H1 (cell line): ENCODE measurements around the gene ARL2BP. TPM values are rescaled to one million over a fixed set of nuclear protein-coding genes. Genes with fewer than 3 reads are reported as not detected.

ENCODE experiments used
- CTCF ChIA-PET: fragments of 300-600 bp; sonication (Branson Sonifier 250); formaldehyde crosslinking; loops from one replicate; lab custom pipeline; 2021; ENCODE audit not compliant: partially characterized antibody; lab: Charles Lee
- POLR2A ChIA-PET: fragments of 300-600 bp; sonication (Branson Sonifier 250); formaldehyde crosslinking; loops from one replicate; lab custom pipeline; 2021; ENCODE audit warnings: inconsistent platforms; ENCODE audit not compliant: partially characterized antibody; lab: Charles Lee
- DNase-seq, 2 experiments: peaks; one replicate each; pipeline versions ENCODE4 v3.0.0 to v3.0.0-alpha.2; 2010 to 2022; ENCODE audit warnings: low spot score in 2 of 2, low read depth in 1 of 2, mixed read lengths in 1 of 2
- FAIRE-seq: peaks from 2 replicates; lab custom pipeline; 2011; peaks lifted over from hg19 to GRCh38; lab: Jason Lieb, UNC
- H2AFZ ChIP-seq: 2 replicates; pipeline ENCODE4 v1.8.1; 2012; ENCODE audit warnings: low read length, inconsistent platforms
- H2AK5ac ChIP-seq: 2 replicates; pipeline ENCODE4 v1.6.1; 2013; ENCODE audit warnings: low read depth, low read length
- H2BK120ac ChIP-seq: replicated peaks from 2 replicates; pipeline ENCODE3; 2013; ENCODE audit warnings: low read depth, low read length, inconsistent platforms
- H2BK12ac ChIP-seq: 2 replicates; pipeline ENCODE4 v1.6.1; 2013; ENCODE audit warnings: low read depth, low read length
- H2BK15ac ChIP-seq: 2 replicates; pipeline ENCODE4 v1.6.1; 2013; ENCODE audit warnings: low read length
- H2BK20ac ChIP-seq: 2 replicates; pipeline ENCODE4 v1.6.1; 2013; ENCODE audit warnings: low read length
- H2BK5ac ChIP-seq: 2 replicates; pipeline ENCODE4 v1.6.1; 2013; ENCODE audit warnings: low read depth, low read length
- H3K14ac ChIP-seq: 2 replicates; pipeline ENCODE4 v1.6.1; 2013; ENCODE audit warnings: inconsistent platforms; ENCODE audit not compliant: insufficient read length
- H3K18ac ChIP-seq: 2 replicates; pipeline ENCODE4 v1.6.1; 2013; ENCODE audit warnings: low read length; ENCODE audit errors: extremely low read depth
- H3K23ac ChIP-seq: 2 replicates; pipeline ENCODE4 v1.6.1; 2013; ENCODE audit warnings: inconsistent platforms; ENCODE audit not compliant: insufficient read length
- H3K23me2 ChIP-seq: 2 replicates; pipeline ENCODE4 v1.6.1; 2013; ENCODE audit warnings: low read depth, low read length
- H3K27ac ChIP-seq: 2 replicates; pipeline ENCODE4 v1.6.1; 2011; ENCODE audit warnings: low read depth, low read length, inconsistent platforms
- H3K27me3 ChIP-seq, 4 experiments: replicated peaks in 1 of 4; 1 replicate in 1 of 4; 2 replicates in 3 of 4; pipeline versions ENCODE4 v1.6.1 to v1.8.1; 2011 to 2013; ENCODE audit warnings: low read length in 3 of 4, mild to moderate bottlenecking in 3 of 4, inconsistent platforms in 2 of 4, mixed read lengths in 2 of 4, moderate library complexity in 1 of 4; ENCODE audit not compliant: control insufficient read depth in 3 of 4, insufficient read depth in 3 of 4; ENCODE audit errors: extremely low read depth in 1 of 4
- H3K36me3 ChIP-seq, 4 experiments: 2 replicates each; pipeline versions ENCODE4 v1.6.1 to v1.8.1; 2011 to 2013; ENCODE audit warnings: mild to moderate bottlenecking in 4 of 4, low read length in 3 of 4, moderate library complexity in 2 of 4, control low read depth in 1 of 4, inconsistent platforms in 1 of 4; ENCODE audit not compliant: insufficient read depth in 4 of 4, control insufficient read depth in 2 of 4
- H3K4ac ChIP-seq: replicated peaks from 2 replicates; pipeline ENCODE3; 2013; ENCODE audit warnings: low read length, low read depth, mixed read lengths, inconsistent platforms; ENCODE audit not compliant: insufficient read length
- H3K4me1 ChIP-seq, 4 experiments: replicated peaks in 1 of 4; 1 replicate in 1 of 4; 2 replicates in 3 of 4; pipeline versions ENCODE4 v1.6.1 to v1.8.1; 2011 to 2013; ENCODE audit warnings: low read length in 3 of 4, inconsistent platforms in 2 of 4, mixed read lengths in 1 of 4; ENCODE audit not compliant: insufficient read depth in 4 of 4, control insufficient read depth in 3 of 4
- H3K4me2 ChIP-seq, 2 experiments: 2 replicates each; pipeline versions ENCODE4 v1.6.1 to v1.8.1; 2011 to 2013; ENCODE audit warnings: low read depth in 2 of 2, low read length in 2 of 2, control low read depth in 1 of 2, inconsistent platforms in 1 of 2, mild to moderate bottlenecking in 1 of 2; ENCODE audit not compliant: insufficient read depth in 1 of 2
- H3K4me3 ChIP-seq, 4 experiments: fragments of 200-600, 300-600 bp in 1 of 4; sonication (generic), shearing (Covaris generic), sonication (Bioruptor Twin) in 1 of 4; 2 replicates each; pipeline versions ENCODE4 v1.5.1 to v1.8.1; 2011 to 2016; ENCODE audit warnings: low read length in 4 of 4, low read depth in 3 of 4, control low read depth in 2 of 4, inconsistent platforms in 2 of 4, mild to moderate bottlenecking in 2 of 4, mixed read lengths in 1 of 4, moderate library complexity in 1 of 4; ENCODE audit not compliant: insufficient read depth in 2 of 4; ENCODE audit errors: extremely low read depth in 1 of 4
- H3K56ac ChIP-seq: replicated peaks from 2 replicates; pipeline ENCODE3; 2013; ENCODE audit warnings: low read depth, mild to moderate bottlenecking, mixed read lengths, low read length, inconsistent platforms; ENCODE audit not compliant: insufficient read length
- H3K79me1 ChIP-seq: 2 replicates; pipeline ENCODE4 v1.6.1; 2013; ENCODE audit warnings: low read depth, low read length, control low read depth
- H3K79me2 ChIP-seq, 2 experiments: 2 replicates each; pipeline versions ENCODE4 v1.6.1 to v1.8.1; 2012 to 2013; ENCODE audit warnings: low read length in 2 of 2, mild to moderate bottlenecking in 2 of 2, inconsistent platforms in 1 of 2; ENCODE audit not compliant: insufficient read depth in 2 of 2, control insufficient read depth in 1 of 2
- H3K9ac ChIP-seq, 4 experiments: replicated peaks in 1 of 4; 1 replicate in 1 of 4; 2 replicates in 3 of 4; pipeline versions ENCODE4 v1.6.1 to v1.8.1; 2011 to 2013; ENCODE audit warnings: low read depth in 3 of 4, low read length in 3 of 4, control low read depth in 2 of 4, mild to moderate bottlenecking in 2 of 4, moderate library complexity in 2 of 4, inconsistent platforms in 1 of 4; ENCODE audit errors: extremely low read depth in 1 of 4
- H3K9me3 ChIP-seq, 2 experiments: 2 replicates each; pipeline versions ENCODE4 v1.6.1 to v1.8.1; 2012 to 2013; ENCODE audit warnings: mild to moderate bottlenecking in 2 of 2, moderate library complexity in 2 of 2, control low read depth in 1 of 2, inconsistent platforms in 1 of 2, low read depth in 1 of 2, low read length in 1 of 2, mixed read lengths in 1 of 2; ENCODE audit not compliant: insufficient read depth in 2 of 2
- H4K20me1 ChIP-seq, 2 experiments: replicated peaks in 1 of 2; 2 replicates each; pipeline versions ENCODE3 to v1.8.1; 2011 to 2013; ENCODE audit warnings: inconsistent platforms in 2 of 2, low read length in 2 of 2, mild to moderate bottlenecking in 1 of 2; ENCODE audit not compliant: insufficient read depth in 2 of 2, control insufficient read depth in 1 of 2
- H4K5ac ChIP-seq: 2 replicates; pipeline ENCODE4 v1.6.1; 2013; ENCODE audit warnings: low read length, low read depth, mixed read lengths, inconsistent platforms; ENCODE audit not compliant: insufficient read length
- H4K8ac ChIP-seq: 2 replicates; pipeline ENCODE4 v1.8.0; 2013; ENCODE audit warnings: mild to moderate bottlenecking, moderate library complexity, low read length, inconsistent platforms; ENCODE audit not compliant: insufficient read depth; ENCODE audit errors: extremely low read depth
- H4K91ac ChIP-seq: replicated peaks from 2 replicates; pipeline ENCODE3; 2013; ENCODE audit warnings: low read length, mixed read lengths, inconsistent platforms; ENCODE audit not compliant: insufficient read length
- BACH1 ChIP-seq: IDR thresholded peaks from 2 replicates; pipeline ENCODE4 v1.6.1; 2012; ENCODE audit warnings: low read length, improper control_type of control experiment
- KDM1A ChIP-seq: fragments of 200-600, 300-600 bp; sonication (generic); IDR thresholded peaks from 2 replicates; pipeline ENCODE4 v1.7.1; 2016; ENCODE audit warnings: mild to moderate bottlenecking, low read length, borderline replicate concordance
- TBP ChIP-seq: IDR thresholded peaks from 2 replicates; pipeline ENCODE4 v1.6.1; 2011; ENCODE audit warnings: low read depth, low read length, improper control_type of control experiment
- WGBS, 2 experiments: shearing (Covaris generic) in 1 of 2; methylation state at CpG; one replicate each; pipeline versions ENCODE4 v1.1.6 to v1.1.7; 2013 to 2015; ENCODE audit warnings: low lambda C conversion rate in 2 of 2, mixed read lengths in 2 of 2, inconsistent platforms in 1 of 2, low coverage in 1 of 2, missing lambda C conversion rate in 1 of 2; ENCODE audit not compliant: insufficient replicate concordance in 2 of 2, insufficient coverage in 1 of 2, insufficient read length in 1 of 2; ENCODE audit errors: extremely low coverage in 1 of 2, missing lambda C conversion rate in 1 of 2; 5-methylcytosine and 5-hydroxymethylcytosine counted together
- polyA plus RNA-seq, 7 experiments: library from polyadenylated mRNA; depleted of rRNA in 3 of 7; stranded (reverse) in 5 of 7; unstranded in 2 of 7; fragments of >200 nt in 5 of 7; fragments of 200-250 nt in 2 of 7; gene quantifications; 1 replicate in 5 of 7; 2 replicates in 1 of 7; 4 replicates in 1 of 7; pipeline versions ENCODE4 v1.2.1 to v1.2.3, GENCODE V29; 2011 to 2013; ENCODE audit warnings: missing spikeins in 2 of 7, mixed read lengths in 2 of 7
- total RNA-seq: library from RNA; stranded (reverse); fragmentation: NEBNext Ultra II Directional; extraction: Animal tissue kit (Norgen Biotek cat#: 25700); gene quantifications from 2 replicates; pipeline ENCODE4 v1.2.1, GENCODE V29; 2021

Gene ARL2BP
- total and polyA plus RNA-seq, 2 of the 8 experiments (the other 6 are each of a cell fraction or from before 2014, with no cell fraction given): 13.6 to 18.3 TPM

DNA sequence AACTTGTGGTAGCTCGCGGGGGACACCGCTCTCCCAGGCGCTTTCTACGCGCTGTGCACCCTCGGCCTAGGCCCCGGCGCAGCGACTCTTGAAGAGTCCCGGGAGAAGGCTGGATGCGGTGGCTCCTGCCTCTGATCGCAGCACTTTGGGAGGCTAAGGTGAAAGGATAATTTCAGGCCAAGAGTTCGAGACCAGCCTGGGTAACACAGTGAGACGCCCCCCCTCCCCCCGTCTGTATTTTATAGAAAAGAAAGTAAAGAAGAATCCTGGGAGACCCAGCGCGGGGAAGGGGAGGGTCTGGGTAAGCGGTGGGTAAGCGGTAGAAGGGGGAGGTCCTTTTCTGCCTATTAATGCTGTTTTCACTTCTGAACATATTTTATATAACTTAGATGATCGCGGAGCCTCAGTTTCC is 39.9 kb downstream of the ARL2BP start:
- H3K36me3 ChIP-seq: no peaks in the 10 kb centered on the region; a peak in 2 of 8 replicates
- peak; percentile 11; the same call in 1 of the 2 replicates for TF ChIP-seq TBP
- TF ChIP-seq BACH1: no peak
- 0 out of 2 replicates have a peak, but pooled peaks have one; percentile 29 for TF ChIP-seq KDM1A
- 13% methylated on average over 22 of the region's 22 CpGs; no CpG with 5 or more reads in 1 of the 2 experiments for WGBS, 2 experiments

More for the DNA sequence above, 39.9 kb downstream of the ARL2BP start:
- H3K79me2 ChIP-seq: no peaks in the 10 kb centered on the region
- peak overlapping the region; percentile 93 for H4K8ac ChIP-seq
- FAIRE-seq: no peak
- no peaks in the 10 kb centered on the region for H4K20me1 ChIP-seq
- peaks cover 0 to 8% (median 4%) of the 10 kb centered on the region in 4 experiments; a peak in 6 of 7 replicates for H3K4me1 ChIP-seq
- H3K23me2 ChIP-seq: peaks cover 6% of the 10 kb centered on the region
- H4K5ac ChIP-seq: no peak overlapping the region
- no peak overlapping the region for H3K9ac ChIP-seq
- H3K18ac ChIP-seq: no peak overlapping the region
- H3K27me3 ChIP-seq: peaks cover 9 to 28% (median 24%) of the 10 kb centered on the region in 4 experiments; a peak in 6 of 7 replicates
- H2BK5ac ChIP-seq: no peak overlapping the region
- H2AK5ac ChIP-seq: no peak overlapping the region
- H2BK15ac ChIP-seq: no peak overlapping the region
- H2BK12ac ChIP-seq: no peak overlapping the region
- CTCF ChIA-PET: no interaction called here
- no peaks in the 10 kb centered on the region for H3K9me3 ChIP-seq
- H3K4me2 ChIP-seq: peak overlapping the region; percentile 65 to 98
- H3K23ac ChIP-seq: no peak overlapping the region
- H2AFZ ChIP-seq: no peak overlapping the region; the same call in 1 of the 2 replicates
- peak overlapping the region; percentile 76 to 93 (median 80) for H3K4me3 ChIP-seq
- H3K4ac ChIP-seq: no peak overlapping the region
- no peaks in the 10 kb centered on the region for H3K79me1 ChIP-seq
- H4K91ac ChIP-seq: no peak overlapping the region
- no peak overlapping the region for H2BK120ac ChIP-seq
- H3K27ac ChIP-seq: no peak overlapping the region
- H3K56ac ChIP-seq: no peak overlapping the region
- DNase-seq: no peak
- no peak overlapping the region for H3K14ac ChIP-seq
- POLR2A ChIA-PET: interaction anchor here (1.1 kb wide), 2 partner anchors 98 to 131 kb away, joined by 3 to 4 read pairs; no protein-coding TSS in a partner anchor
- no peak overlapping the region for H2BK20ac ChIP-seq
